HepG2 (cell line): ENCODE data around the gene SERHL2. TPM values are rescaled to one million over a fixed set of nuclear protein-coding genes. Genes with fewer than 3 reads are reported as not detected.

Experiments used
- HNRNPK ChIP-seq: fragments of 200-400 bp; formaldehyde crosslinking; IDR thresholded peaks from 2 replicates; pipeline ENCODE4 v1.6.1; 2018; ENCODE audit warnings: low read length, low read depth, moderate library complexity, mild to moderate bottlenecking; ENCODE audit not compliant: poor library complexity, severe bottlenecking
- KDM5A ChIP-seq: fragments of 200-600 bp; sonication (generic); IDR thresholded peaks from 2 replicates; pipeline ENCODE4 v1.7.0; 2018; ENCODE audit warnings: antibody characterized with exemption, mild to moderate bottlenecking, low read length, borderline replicate concordance
- NRL ChIP-seq: sonication (generic); formaldehyde crosslinking; IDR thresholded peaks from 2 replicates; pipeline ENCODE4 v1.5.0; 2020; ENCODE audit warnings: missing genetic modification reagents, mild to moderate bottlenecking, moderate library complexity, borderline replicate concordance
- PHF5A ChIP-seq: IDR thresholded peaks from one replicate; pipeline ENCODE4 v1.6.1; 2018; ENCODE audit warnings: low read depth, missing genetic modification reagents; ENCODE audit not compliant: unreplicated experiment
- RXRB ChIP-seq: IDR thresholded peaks from 2 replicates; pipeline ENCODE4 v1.6.1; 2016; ENCODE audit warnings: borderline replicate concordance, missing genetic modification reagents, missing compliant biosample characterization
- TFDP2 ChIP-seq: sonication (generic); formaldehyde crosslinking; IDR thresholded peaks from 2 replicates; pipeline ENCODE4 v1.4.0; 2020; ENCODE audit warnings: missing genetic modification reagents
- THAP9 ChIP-seq: sonication (generic); formaldehyde crosslinking; IDR thresholded peaks from 2 replicates; pipeline ENCODE4; 2020; ENCODE audit warnings: missing genetic modification reagents, mild to moderate bottlenecking, borderline replicate concordance
- ZBTB25 ChIP-seq: IDR thresholded peaks from 2 replicates; pipeline ENCODE4 v1.6.1; 2018; ENCODE audit warnings: missing genetic modification reagents
- ZBTB33 ChIP-seq: sonication (generic); formaldehyde crosslinking; IDR thresholded peaks from 2 replicates; pipeline ENCODE4 v1.4.0; 2020; ENCODE audit warnings: missing genetic modification reagents
- ZNF260 ChIP-seq: sonication (generic); formaldehyde crosslinking; IDR thresholded peaks from 2 replicates; pipeline ENCODE4 v1.4.0; 2020; ENCODE audit warnings: missing genetic modification reagents, low read depth, mild to moderate bottlenecking, borderline replicate concordance
- ZNF275 ChIP-seq: sonication (generic); formaldehyde crosslinking; IDR thresholded peaks from 2 replicates; pipeline ENCODE4 v1.8.0; 2022; ENCODE audit warnings: missing genetic modification reagents, mild to moderate bottlenecking, inconsistent platforms, borderline replicate concordance
- ZNF556 ChIP-seq: sonication (generic); formaldehyde crosslinking; IDR thresholded peaks from 2 replicates; pipeline ENCODE4 v1.4.0; 2020; ENCODE audit warnings: mild to moderate bottlenecking, missing genetic modification reagents, borderline replicate concordance
- ZNF768 ChIP-seq: sonication (generic); formaldehyde crosslinking; IDR thresholded peaks from 2 replicates; pipeline ENCODE4 v1.4.0; 2020; ENCODE audit warnings: missing genetic modification reagents
- polyA plus RNA-seq, 8 experiments: library from polyadenylated mRNA; depleted of rRNA in 3 of 8; stranded (reverse) in 7 of 8; unstranded in 1 of 8; fragments of >200 nt; fragmentation: Illumina TruSeq in 4 of 8; extraction: Trizol in 4 of 8; gene quantifications; 2 replicates each; pipeline versions ENCODE4 v1.2.1 to v1.2.3, GENCODE V29; 2011 to 2016; ENCODE audit warnings: low read depth in 4 of 8, missing spikeins in 1 of 8, mixed read lengths in 1 of 8; ENCODE audit not compliant: insufficient read depth in 1 of 8
- total RNA-seq, 5 experiments: library from RNA; depleted of rRNA; stranded (reverse); fragments of >200 nt; fragmentation: Illumina TruSeq; extraction: Trizol; gene quantifications; 2 replicates each; pipeline ENCODE4 v1.2.3, GENCODE V29; 2016; ENCODE audit warnings: low read depth in 1 of 5

SERHL2 gene
- total and polyA plus RNA-seq, 2 of the 13 experiments (the other 11 are each of a cell fraction or from before 2014, with no cell fraction given) = 1.0 to 1.8 TPM

- TF ChIP-seq ZBTB25 (CRISPR knock-in tag) (no peak), PHF5A (no peak), KDM5A (no peak), ZBTB33 (CRISPR knock-in tag) (0 out of 2 replicates have a peak, but pooled peaks have one; percentile 56), ZNF768 (no peak), ZNF556 (CRISPR knock-in tag) (peak; percentile 56; the same call in 1 of the 2 replicates), ZNF260 (CRISPR knock-in tag) (no peak), HNRNPK (no peak), ZNF275 (no peak), RXRB (0 out of 2 replicates have a peak, but pooled peaks have one; percentile 46), TFDP2 (CRISPR knock-in tag) (no peak), THAP9 (CRISPR knock-in tag) (no peak), NRL (no peak)
These were observed 48.2 kb downstream of the SERHL2 start (continued) for GRCh38 chr22:42601879-42602465.
